ENCODE measurements around the gene PIK3R2.
A peak's percentile ranks its signal among the peaks of the same experiment; 100 is the strongest.

PIK3R2 gene

GRCh38 chr19:18192673-18193387 lies 39.9 kb downstream of the PIK3R2 start, which contains the start of gene MPV17L2:
Gene MPV17L2, plus strand, starts transcription at chr19:18193218. Its CDS starts 64 bp downstream, at chr19:18193282.
- DNase-seq (ENCODE audit: low spot score) = peak; percentile 94
- TF ChIP-seq CTCF (IDR thresholded peaks at IDR 0.05; ENCODE audit: extremely low read depth, missing control alignments) = no peak

- DNase-seq (ENCODE audit: low spot score) = no peak
- TF ChIP-seq CTCF (IDR thresholded peaks at IDR 0.05; ENCODE audit: extremely low read depth, missing control alignments) = no peak
Observed at GRCh38 chr19:18193388-18194180, 40.6 kb downstream of the PIK3R2 start.

GRCh38 chr19:18194181-18194530 lies 41.2 kb downstream of the PIK3R2 start:
- TF ChIP-seq CTCF (IDR thresholded peaks at IDR 0.05; ENCODE audit: extremely low read depth, missing control alignments) = no peak
- DNase-seq (ENCODE audit: low spot score) = no peak

- DNase-seq (ENCODE audit: low spot score) = no peak
- no peak for TF ChIP-seq CTCF (IDR thresholded peaks at IDR 0.05; ENCODE audit: extremely low read depth, missing control alignments)
Observed at GRCh38 chr19:18194554-18195238, 41.7 kb downstream of the PIK3R2 start.

GRCh38 chr19:18196511-18196845 lies 43.5 kb downstream of the PIK3R2 start:
- TF ChIP-seq CTCF (IDR thresholded peaks at IDR 0.05; ENCODE audit: extremely low read depth, missing control alignments) = no peak
- no peak for DNase-seq (ENCODE audit: low spot score)

GRCh38 chr19:18197306-18197705 lies 44.3 kb downstream of the PIK3R2 start:
- no peak for DNase-seq (ENCODE audit: low spot score)
- TF ChIP-seq CTCF (IDR thresholded peaks at IDR 0.05; ENCODE audit: extremely low read depth, missing control alignments) = no peak

GRCh38 chr19:18197941-18198340 lies 45.0 kb downstream of the PIK3R2 start:
- TF ChIP-seq CTCF (IDR thresholded peaks at IDR 0.05; ENCODE audit: extremely low read depth, missing control alignments) = no peak
- no peak for DNase-seq (ENCODE audit: low spot score)

All from GM20000 (cell line).